ENCODE measurements around the gene NRAP. TPM values are rescaled to one million over a fixed set of nuclear protein-coding genes. Genes with fewer than 3 reads are reported as not detected.

NRAP gene
- polyA plus RNA-seq, 1 of the 3 experiments (the other 2 are of a cell fraction), result not detected

- no peak overlapping the region for H3K4me3 ChIP-seq (ENCODE audit: low read depth in 2 of 2, low read length in 1 of 2)
- H3K36me3 ChIP-seq (replicated peaks in 1 of 2; ENCODE audit: control insufficient read depth in 1 of 2, insufficient read depth in 2 of 2, low read length in 1 of 2), result no peaks in the 10 kb centered on the region
- H3K4me1 ChIP-seq (ENCODE audit: control insufficient read depth in 1 of 2, insufficient read depth in 2 of 2, low read depth in 1 of 2, low read length in 1 of 2), result no peaks in the 10 kb centered on the region; a peak in 1 of 4 replicates
- POLR2A ChIA-PET, result no interaction called here
- no peak for DNase-seq
- no peaks in the 10 kb centered on the region for H3K9me3 ChIP-seq
- no peaks in the 10 kb centered on the region for H3K9me2 ChIP-seq
- CTCF ChIA-PET, result interaction anchor here (1.6 kb wide), 1 partner anchor 14 kb away, joined by 9 read pairs; no protein-coding TSS in a partner anchor
- no peak overlapping the region for H3K9ac ChIP-seq
- H3K79me2 ChIP-seq (ENCODE audit: insufficient read depth), result no peaks in the 10 kb centered on the region
- H3K27ac ChIP-seq (ENCODE audit: low read depth in 2 of 2, low read length in 1 of 2), result no peak overlapping the region
- 53% methylated on average over 4 of the region's 4 CpGs for WGBS (ENCODE audit: low lambda C conversion rate)
- H4K20me1 ChIP-seq (ENCODE audit: insufficient read depth), result no peaks in the 10 kb centered on the region
- no peak overlapping the region for H2AFZ ChIP-seq (ENCODE audit: low read depth)
- H3K4me2 ChIP-seq, result no peak overlapping the region
- H3F3A ChIP-seq (replicated peaks; ENCODE audit: insufficient read depth), result no peaks in the 10 kb centered on the region
- TF ChIP-seq PBX3 (IDR thresholded peaks at IDR 0.05) (peak; percentile 20; the same call in 1 of the 2 replicates), MEF2A (IDR thresholded peaks at IDR 0.05; ENCODE audit: borderline replicate concordance, low read depth) (no peak), NRF1 (IDR thresholded peaks at IDR 0.05; ENCODE audit: low read depth, low read length) (no peak)
- TF ChIP-seq, protein P1, sequence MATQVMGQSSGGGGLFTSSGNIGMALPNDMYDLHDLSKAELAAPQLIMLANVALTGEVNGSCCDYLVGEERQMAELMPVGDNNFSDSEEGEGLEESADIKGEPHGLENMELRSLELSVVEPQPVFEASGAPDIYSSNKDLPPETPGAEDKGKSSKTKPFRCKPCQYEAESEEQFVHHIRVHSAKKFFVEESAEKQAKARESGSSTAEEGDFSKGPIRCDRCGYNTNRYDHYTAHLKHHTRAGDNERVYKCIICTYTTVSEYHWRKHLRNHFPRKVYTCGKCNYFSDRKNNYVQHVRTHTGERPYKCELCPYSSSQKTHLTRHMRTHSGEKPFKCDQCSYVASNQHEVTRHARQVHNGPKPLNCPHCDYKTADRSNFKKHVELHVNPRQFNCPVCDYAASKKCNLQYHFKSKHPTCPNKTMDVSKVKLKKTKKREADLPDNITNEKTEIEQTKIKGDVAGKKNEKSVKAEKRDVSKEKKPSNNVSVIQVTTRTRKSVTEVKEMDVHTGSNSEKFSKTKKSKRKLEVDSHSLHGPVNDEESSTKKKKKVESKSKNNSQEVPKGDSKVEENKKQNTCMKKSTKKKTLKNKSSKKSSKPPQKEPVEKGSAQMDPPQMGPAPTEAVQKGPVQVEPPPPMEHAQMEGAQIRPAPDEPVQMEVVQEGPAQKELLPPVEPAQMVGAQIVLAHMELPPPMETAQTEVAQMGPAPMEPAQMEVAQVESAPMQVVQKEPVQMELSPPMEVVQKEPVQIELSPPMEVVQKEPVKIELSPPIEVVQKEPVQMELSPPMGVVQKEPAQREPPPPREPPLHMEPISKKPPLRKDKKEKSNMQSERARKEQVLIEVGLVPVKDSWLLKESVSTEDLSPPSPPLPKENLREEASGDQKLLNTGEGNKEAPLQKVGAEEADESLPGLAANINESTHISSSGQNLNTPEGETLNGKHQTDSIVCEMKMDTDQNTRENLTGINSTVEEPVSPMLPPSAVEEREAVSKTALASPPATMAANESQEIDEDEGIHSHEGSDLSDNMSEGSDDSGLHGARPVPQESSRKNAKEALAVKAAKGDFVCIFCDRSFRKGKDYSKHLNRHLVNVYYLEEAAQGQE (IDR thresholded peaks at IDR 0.05; ENCODE audit: low read depth, low read length), result peak; percentile 96
- no peaks in the 10 kb centered on the region for H3K27me3 ChIP-seq (ENCODE audit: insufficient read depth)
Observed at GRCh38 chr10:113576852-113577251, 87.0 kb downstream of the NRAP start.

GRCh38 chr10:113573368-113573767 lies 90.5 kb downstream of the NRAP start:
- no peaks in the 10 kb centered on the region for H3K79me2 ChIP-seq (ENCODE audit: insufficient read depth)
- no peak overlapping the region for H2AFZ ChIP-seq (ENCODE audit: low read depth)
- no peaks in the 10 kb centered on the region for H4K20me1 ChIP-seq (ENCODE audit: insufficient read depth)
- H3F3A ChIP-seq (replicated peaks; ENCODE audit: insufficient read depth), result no peaks in the 10 kb centered on the region
- H3K9me3 ChIP-seq, result no peaks in the 10 kb centered on the region
- H3K4me1 ChIP-seq (ENCODE audit: control insufficient read depth in 1 of 2, insufficient read depth in 2 of 2, low read depth in 1 of 2, low read length in 1 of 2), result no peaks in the 10 kb centered on the region
- 25% methylated on average over 1 of the region's 1 CpG for WGBS (ENCODE audit: low lambda C conversion rate)
- no peaks in the 10 kb centered on the region for H3K36me3 ChIP-seq (replicated peaks in 1 of 2; ENCODE audit: control insufficient read depth in 1 of 2, insufficient read depth in 2 of 2, low read length in 1 of 2)
- CTCF ChIA-PET, result interaction anchor here (0.6 to 4.7 kb wide), 3 partner anchors 11 to 52 kb away, joined by 3 to 33 read pairs (median 3); no protein-coding TSS in a partner anchor
- no peak overlapping the region for H3K9ac ChIP-seq
- no peak overlapping the region for H3K27ac ChIP-seq (ENCODE audit: low read depth in 2 of 2, low read length in 1 of 2)
- no peak overlapping the region for H3K4me3 ChIP-seq (ENCODE audit: low read depth in 2 of 2, low read length in 1 of 2)
- POLR2A ChIA-PET, result no interaction called here
- no peak for DNase-seq
- no peaks in the 10 kb centered on the region; the same call in 1 of the 2 replicates for H3K27me3 ChIP-seq (ENCODE audit: insufficient read depth)
- no peaks in the 10 kb centered on the region for H3K9me2 ChIP-seq
- H3K4me2 ChIP-seq, result no peak overlapping the region
- TF ChIP-seq, protein P1 (IDR thresholded peaks at IDR 0.05; ENCODE audit: low read depth, low read length), result no peak
- TF ChIP-seq, protein P2, sequence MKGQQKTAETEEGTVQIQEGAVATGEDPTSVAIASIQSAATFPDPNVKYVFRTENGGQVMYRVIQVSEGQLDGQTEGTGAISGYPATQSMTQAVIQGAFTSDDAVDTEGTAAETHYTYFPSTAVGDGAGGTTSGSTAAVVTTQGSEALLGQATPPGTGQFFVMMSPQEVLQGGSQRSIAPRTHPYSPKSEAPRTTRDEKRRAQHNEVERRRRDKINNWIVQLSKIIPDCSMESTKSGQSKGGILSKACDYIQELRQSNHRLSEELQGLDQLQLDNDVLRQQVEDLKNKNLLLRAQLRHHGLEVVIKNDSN (IDR thresholded peaks at IDR 0.05; ENCODE audit: borderline replicate concordance, low read depth), result no peak
- TF ChIP-seq NRF1 (IDR thresholded peaks at IDR 0.05; ENCODE audit: low read depth, low read length) (no peak), POLR2AphosphoS5 (IDR thresholded peaks at IDR 0.05; ENCODE audit: low read depth, low read length) (no peak), EP300 (IDR thresholded peaks at IDR 0.05; ENCODE audit: borderline replicate concordance in 1 of 2, low read depth in 1 of 2, low read length in 1 of 2) (no peak), CHD2 (IDR thresholded peaks at IDR 0.05; ENCODE audit: low read length, partially characterized antibody) (no peak), RCOR1 (IDR thresholded peaks at IDR 0.05; ENCODE audit: low read length) (no peak), NFIC (IDR thresholded peaks at IDR 0.05; ENCODE audit: borderline replicate concordance) (no peak), USF2 (IDR thresholded peaks at IDR 0.05; ENCODE audit: borderline replicate concordance, low read depth, low read length) (no peak), RFX5 (IDR thresholded peaks at IDR 0.05; ENCODE audit: low read length) (no peak), MEF2A (IDR thresholded peaks at IDR 0.05; ENCODE audit: borderline replicate concordance, low read depth) (no peak), ELF1 (IDR thresholded peaks at IDR 0.05) (no peak), YY1 (IDR thresholded peaks at IDR 0.05; ENCODE audit: low read depth) (no peak)
- TF ChIP-seq, protein P3, sequence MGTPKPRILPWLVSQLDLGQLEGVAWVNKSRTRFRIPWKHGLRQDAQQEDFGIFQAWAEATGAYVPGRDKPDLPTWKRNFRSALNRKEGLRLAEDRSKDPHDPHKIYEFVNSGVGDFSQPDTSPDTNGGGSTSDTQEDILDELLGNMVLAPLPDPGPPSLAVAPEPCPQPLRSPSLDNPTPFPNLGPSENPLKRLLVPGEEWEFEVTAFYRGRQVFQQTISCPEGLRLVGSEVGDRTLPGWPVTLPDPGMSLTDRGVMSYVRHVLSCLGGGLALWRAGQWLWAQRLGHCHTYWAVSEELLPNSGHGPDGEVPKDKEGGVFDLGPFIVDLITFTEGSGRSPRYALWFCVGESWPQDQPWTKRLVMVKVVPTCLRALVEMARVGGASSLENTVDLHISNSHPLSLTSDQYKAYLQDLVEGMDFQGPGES (IDR thresholded peaks at IDR 0.05; ENCODE audit: low read depth, low read length), result no peak
